Suprapubic skin (tissue), 3 donors: Measurements from ENCODE around the gene MKLN1.

ENCODE experiments used
- CTCF ChIP-seq, 2 donors: fragments of 200-600 bp in 1 of 2; fragments of 450-650 bp in 1 of 2; sonication (generic) in 1 of 2; IDR thresholded peaks; one replicate each; pipeline ENCODE4 v1.5.1; 2016 to 2019; ENCODE audit warnings: antibody characterized with exemption in 2 of 2, mild to moderate bottlenecking in 1 of 2, moderate library complexity in 1 of 2
- EP300 ChIP-seq: sonication (generic); formaldehyde crosslinking; IDR thresholded peaks from one replicate; pipeline ENCODE4 v1.6.1; 2017; ENCODE audit warnings: antibody characterized with exemption

- no peak for TF ChIP-seq CTCF (IDR thresholded peaks at IDR 0.05)
- TF ChIP-seq EP300 = no peak
These were observed 161.5 kb downstream of the MKLN1 start for GRCh38 chr7:131489196-131489595.
